ENCODE results near the gene GID8.

DNA sequence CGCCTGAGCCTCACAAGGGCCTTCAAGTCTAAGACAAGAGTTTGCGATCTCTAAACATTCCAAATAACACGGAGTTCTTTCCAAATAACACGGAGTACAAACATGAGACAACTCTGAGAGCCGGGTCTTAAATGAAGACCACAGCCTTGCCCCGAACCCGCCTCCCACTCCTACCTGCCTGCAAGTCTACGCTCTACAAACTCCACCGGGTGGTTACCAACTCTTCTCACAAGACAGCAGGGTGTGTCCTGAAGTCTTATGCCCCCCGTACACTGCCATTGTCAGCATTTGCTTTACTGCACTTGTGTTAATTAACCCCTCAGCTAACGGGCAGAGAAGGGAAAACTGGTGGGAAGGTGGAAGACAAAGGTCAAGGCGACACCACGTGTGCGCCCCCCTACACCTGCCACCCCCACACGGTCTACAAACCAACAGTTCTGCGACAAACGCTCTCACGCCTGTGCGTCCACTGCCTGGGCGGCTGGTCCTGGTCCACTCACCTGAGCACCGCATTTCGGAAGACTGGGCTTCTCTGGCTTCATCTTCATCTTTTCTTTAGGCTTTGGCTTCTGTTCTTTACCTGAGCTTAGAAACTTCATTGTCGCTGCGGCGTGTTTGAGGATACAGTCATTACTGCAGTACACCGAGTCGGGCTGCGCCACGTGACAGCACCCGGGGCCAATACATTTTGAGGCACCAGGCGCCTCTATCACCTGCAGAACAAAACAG is 31.1 kb upstream of the GID8 start:
- TF ChIP-seq, protein P1, sequence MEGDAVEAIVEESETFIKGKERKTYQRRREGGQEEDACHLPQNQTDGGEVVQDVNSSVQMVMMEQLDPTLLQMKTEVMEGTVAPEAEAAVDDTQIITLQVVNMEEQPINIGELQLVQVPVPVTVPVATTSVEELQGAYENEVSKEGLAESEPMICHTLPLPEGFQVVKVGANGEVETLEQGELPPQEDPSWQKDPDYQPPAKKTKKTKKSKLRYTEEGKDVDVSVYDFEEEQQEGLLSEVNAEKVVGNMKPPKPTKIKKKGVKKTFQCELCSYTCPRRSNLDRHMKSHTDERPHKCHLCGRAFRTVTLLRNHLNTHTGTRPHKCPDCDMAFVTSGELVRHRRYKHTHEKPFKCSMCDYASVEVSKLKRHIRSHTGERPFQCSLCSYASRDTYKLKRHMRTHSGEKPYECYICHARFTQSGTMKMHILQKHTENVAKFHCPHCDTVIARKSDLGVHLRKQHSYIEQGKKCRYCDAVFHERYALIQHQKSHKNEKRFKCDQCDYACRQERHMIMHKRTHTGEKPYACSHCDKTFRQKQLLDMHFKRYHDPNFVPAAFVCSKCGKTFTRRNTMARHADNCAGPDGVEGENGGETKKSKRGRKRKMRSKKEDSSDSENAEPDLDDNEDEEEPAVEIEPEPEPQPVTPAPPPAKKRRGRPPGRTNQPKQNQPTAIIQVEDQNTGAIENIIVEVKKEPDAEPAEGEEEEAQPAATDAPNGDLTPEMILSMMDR (IDR thresholded peaks at IDR 0.05): no peak
- TF ChIP-seq POLR2A (IDR thresholded peaks at IDR 0.05): no peak
